Kidney (tissue), 14 donors: ENCODE data around the gene KRTAP12-3. TPM values are rescaled to one million over a fixed set of nuclear protein-coding genes. Genes with fewer than 3 reads are reported as not detected.
"Not testable (repeated sequence)": the region's sequence is repeated elsewhere in the genome, so short reads cannot be mapped to it uniquely, and the experiment has no call there.

ENCODE experiments used
- DNase-seq, 5 donors: peaks; one replicate each; pipeline ENCODE4 v3.0.0-alpha.2; 2013 to 2020
- FAIRE-seq: peaks from 2 replicates; lab custom pipeline; 2012; peaks lifted over from hg19 to GRCh38; lab: Jason Lieb, UNC
- H3K27ac ChIP-seq, 2 donors: one replicate each; pipeline ENCODE4 v1.7.0; 2013; ENCODE audit warnings: low read depth in 2 of 2, low read length in 2 of 2, inconsistent platforms in 1 of 2
- H3K27me3 ChIP-seq: one replicate; pipeline ENCODE4 v1.7.1; 2013; ENCODE audit warnings: low read length, inconsistent platforms; ENCODE audit not compliant: control insufficient read depth, insufficient read depth
- H3K36me3 ChIP-seq, 3 donors: one replicate each; pipeline versions ENCODE4 v1.7.0 to v1.7.1; 2013; ENCODE audit warnings: low read length in 3 of 3, control low read depth in 1 of 3, inconsistent platforms in 1 of 3; ENCODE audit not compliant: insufficient read depth in 3 of 3, control insufficient read depth in 2 of 3
- H3K4me1 ChIP-seq, 3 donors: one replicate each; pipeline versions ENCODE4 v1.7.0 to v1.7.1; 2013; ENCODE audit warnings: low read length in 3 of 3, inconsistent platforms in 1 of 3, low read depth in 1 of 3; ENCODE audit not compliant: control insufficient read depth in 2 of 3, insufficient read depth in 2 of 3
- H3K4me3 ChIP-seq, 3 donors: one replicate each; pipeline versions ENCODE4 v1.7.0 to v1.8.1; 2013; ENCODE audit warnings: low read length in 3 of 3, control low read depth in 1 of 3, inconsistent platforms in 1 of 3
- H3K9ac ChIP-seq, 3 donors: one replicate each; pipeline versions ENCODE4 v1.7.0 to v1.7.1; 2013; ENCODE audit warnings: low read length in 3 of 3, control low read depth in 1 of 3, inconsistent platforms in 1 of 3
- H3K9me3 ChIP-seq, 3 donors: one replicate each; pipeline versions ENCODE4 v1.7.0 to v1.7.1; 2013; ENCODE audit warnings: low read length in 3 of 3, control low read depth in 1 of 3, inconsistent platforms in 1 of 3; ENCODE audit not compliant: control insufficient read depth in 2 of 3, insufficient read depth in 1 of 3
- CTCF ChIP-seq: IDR thresholded peaks from 3 replicates; pipeline ENCODE4 v1.5.1; 2012; ENCODE audit warnings: mild to moderate bottlenecking, moderate library complexity, borderline replicate concordance; ENCODE audit not compliant: insufficient read depth; ENCODE audit errors: extremely low read depth
- intact Hi-C: fragments of 100-400 bp; cut with DNase I; formaldehyde crosslinking; loops from one replicate; pipeline ENCODE4 v1.11.1; 2022
- polyA plus RNA-seq: library from polyadenylated mRNA; stranded (reverse); fragments of 350-450 nt; fragmentation: Illumina TruSeq; extraction: RNeasy Lipid Tissue Mini Kit (QIAGEN cat#74804); gene quantifications from one replicate; pipeline ENCODE4 v1.2.3, GENCODE V29; 2014; ENCODE audit warnings: low read depth, low replicate concordance; ENCODE audit not compliant: insufficient read depth
- total RNA-seq: library from RNA; stranded (reverse); fragmentation: NEBNext Ultra II Directional; extraction: Animal tissue kit (Norgen Biotek cat#: 25700); gene quantifications from one replicate; pipeline ENCODE4 v1.2.1, GENCODE V29; 2021
- donor health status: control.
- donor health status: control.
- donor health status: control.
- donor health status: control.
- donor health status: control.
- donor health status: DM: yes; HTN: yes; CAD: no.
- donor health status: Normal renal cell carcinoma (clear cell type).

Gene KRTAP12-3
- total and polyA plus RNA-seq, 2 donors from 2014 or later: not detected

- no peak for TF ChIP-seq CTCF
- no peaks in the 10 kb centered on the region for H3K27me3 ChIP-seq
- FAIRE-seq: no peak
Measured at GRCh38 chr21:44636209-44637017, 21.3 kb upstream of the KRTAP12-3 start.

GRCh38 chr21:44637018-44637850, 20.5 kb upstream of the KRTAP12-3 start, which contains the start of gene KRTAP10-10:
TSS of gene KRTAP10-10 (plus strand) at chr21:44637356. CDS start at chr21:44637418, 62 bp downstream.
- no peak within 1 kb of the TSS for H3K4me3 ChIP-seq
- peaks cover 0 to 8% (median 2%) of the 10 kb centered on the region in 3 donors for H3K9me3 ChIP-seq
- no peaks in the 10 kb centered on the region for H3K4me1 ChIP-seq
- H3K27ac ChIP-seq: no peak within 1 kb of the TSS
- H3K9ac ChIP-seq: no peak within 1 kb of the TSS
- no peaks in the 10 kb centered on the region for H3K27me3 ChIP-seq
- intact Hi-C loops: no loop called here
- FAIRE-seq (no peak), DNase-seq (peak in 3 of 5 donors; percentile 9 to 74 (median 14))
- no peaks in the 10 kb centered on the region for H3K36me3 ChIP-seq
- TF ChIP-seq CTCF: no peak

More at GRCh38 chr21:44636209-44637017, 21.3 kb upstream of the KRTAP12-3 start:
- intact Hi-C loops: no loop called here
- no peak overlapping the region for H3K9ac ChIP-seq
- peak in 1 of 5 donors; percentile 45 for DNase-seq
- H3K9me3 ChIP-seq: peaks cover 0 to 8% (median 2%) of the 10 kb centered on the region in 3 donors
- H3K36me3 ChIP-seq: no peaks in the 10 kb centered on the region
- no peaks in the 10 kb centered on the region for H3K4me1 ChIP-seq
- H3K27ac ChIP-seq: no peak overlapping the region
- H3K4me3 ChIP-seq: no peak overlapping the region

GRCh38 chr21:44637851-44638348, 19.8 kb upstream of the KRTAP12-3 start:
- H3K4me3 ChIP-seq, FAIRE-seq, H3K27me3 ChIP-seq, H3K9me3 ChIP-seq, DNase-seq, H3K36me3 ChIP-seq, intact Hi-C loops, H3K9ac ChIP-seq, H3K27ac ChIP-seq, H3K4me1 ChIP-seq: not testable (repeated sequence)

GRCh38 chr21:44638506-44639330, 19.0 kb upstream of the KRTAP12-3 start:
- not testable (repeated sequence) for H3K27me3 ChIP-seq

More at GRCh38 chr21:44638506-44639330, 19.0 kb upstream of the KRTAP12-3 start:
- H3K27ac ChIP-seq, H3K4me1 ChIP-seq, H3K9ac ChIP-seq, DNase-seq, intact Hi-C loops, H3K36me3 ChIP-seq, H3K9me3 ChIP-seq, FAIRE-seq, H3K4me3 ChIP-seq: not testable (repeated sequence)
